Skeletal muscle cell (primary cell): ENCODE data around the gene RIN1.

Source experiments
- DNase-seq: peaks from one replicate; pipeline ENCODE4 v3.0.0-alpha.2; 2010; ENCODE audit warnings: low read depth
- H3K4me3 ChIP-seq: 2 replicates; pipeline ENCODE4 v1.5.1; 2011; ENCODE audit warnings: low read depth, mild to moderate bottlenecking, control low read depth, low read length, moderate library complexity

Gene RIN1

GRCh38 chr11:66337103-66337899 is 1.1 kb upstream of the RIN1 start:
- no peak for DNase-seq
- H3K4me3 ChIP-seq, result no peak overlapping the region

GRCh38 chr11:66335531-66336233 is 552 bp downstream of the RIN1 start:
- no peak for DNase-seq
- peak overlapping the region; percentile 77 for H3K4me3 ChIP-seq

- DNase-seq, result no peak
Measured at GRCh38 chr11:66334605-66335442, 1.4 kb downstream of the RIN1 start.

GRCh38 chr11:66333896-66334604 is 2.2 kb downstream of the RIN1 start:
- DNase-seq, result no peak
- peak overlapping the region; percentile 77 for H3K4me3 ChIP-seq

More at GRCh38 chr11:66334605-66335442, 1.4 kb downstream of the RIN1 start:
- H3K4me3 ChIP-seq, result peak overlapping the region; percentile 77

GRCh38 chr11:66333220-66333877 is 2.9 kb downstream of the RIN1 start:
- peak overlapping the region; percentile 77 for H3K4me3 ChIP-seq
- DNase-seq, result no peak

GRCh38 chr11:66332371-66333219 is 3.6 kb downstream of the RIN1 start:
- no peak for DNase-seq
- no peak overlapping the region for H3K4me3 ChIP-seq

- no peak overlapping the region for H3K4me3 ChIP-seq
- no peak for DNase-seq
Measured at GRCh38 chr11:66331542-66332370, 4.5 kb downstream of the RIN1 start.

GRCh38 chr11:66330931-66331330 is 5.3 kb downstream of the RIN1 start:
- no peak for DNase-seq
- no peak overlapping the region for H3K4me3 ChIP-seq

- no peak for DNase-seq
- no peak overlapping the region for H3K4me3 ChIP-seq
Measured at GRCh38 chr11:66329165-66329673, 7.0 kb downstream of the RIN1 start.

- DNase-seq, result no peak
- H3K4me3 ChIP-seq, result no peak overlapping the region
Measured at GRCh38 chr11:66328302-66329144, 7.7 kb downstream of the RIN1 start.

GRCh38 chr11:66328031-66328301 is 8.3 kb downstream of the RIN1 start:
- no peak for DNase-seq
- H3K4me3 ChIP-seq, result no peak overlapping the region

- no peak for DNase-seq
- H3K4me3 ChIP-seq, result no peak overlapping the region
Measured at GRCh38 chr11:66327171-66328030, 8.8 kb downstream of the RIN1 start.

GRCh38 chr11:66326261-66327111 is 9.7 kb downstream of the RIN1 start:
- DNase-seq, result no peak
- H3K4me3 ChIP-seq, result no peak overlapping the region

GRCh38 chr11:66325263-66325671 is 11.0 kb downstream of the RIN1 start:
- no peak for DNase-seq

GRCh38 chr11:66324664-66325063 is 11.6 kb downstream of the RIN1 start:
- no peak overlapping the region for H3K4me3 ChIP-seq
- DNase-seq, result no peak

More at GRCh38 chr11:66325263-66325671, 11.0 kb downstream of the RIN1 start:
- no peak overlapping the region for H3K4me3 ChIP-seq
